HepG2 (cell line): ENCODE results near the gene SULT4A1.

Experiments used
- CC2D1A ChIP-seq: sonication (generic); formaldehyde crosslinking; IDR thresholded peaks from 2 replicates; pipeline ENCODE4 v1.8.1; 2023; ENCODE audit warnings: mild to moderate bottlenecking, missing genetic modification reagents
- EP300 ChIP-seq, 3 experiments: sonication (generic) in 1 of 3; formaldehyde crosslinking in 1 of 3; IDR thresholded peaks; 2 replicates each; pipeline versions ENCODE4 v1.5.1 to v1.6.1; 2011 to 2020; ENCODE audit warnings: low read depth in 2 of 3, low read length in 2 of 3, borderline replicate concordance in 1 of 3, improper control_type of control experiment in 1 of 3, mild to moderate bottlenecking in 1 of 3, missing genetic modification reagents in 1 of 3, moderate library complexity in 1 of 3
- KLF13 ChIP-seq: sonication (generic); formaldehyde crosslinking; IDR thresholded peaks from 2 replicates; pipeline ENCODE4 v1.4.0; 2020; ENCODE audit warnings: mild to moderate bottlenecking, missing genetic modification reagents
- ONECUT2 ChIP-seq: sonication (generic); formaldehyde crosslinking; IDR thresholded peaks from 2 replicates; pipeline ENCODE4 v1.4.0; 2020; ENCODE audit warnings: missing genetic modification reagents
- PATZ1 ChIP-seq: sonication (generic); formaldehyde crosslinking; IDR thresholded peaks from 2 replicates; pipeline ENCODE4 v1.4.0; 2020; ENCODE audit warnings: missing genetic modification reagents
- RAD51 ChIP-seq: fragments of 450-650 bp; IDR thresholded peaks from 2 replicates; pipeline ENCODE4 v1.6.1; 2016; ENCODE audit warnings: borderline replicate concordance
- SP1 ChIP-seq, 2 experiments: fragments of 450-650 bp in 1 of 2; sonication (generic) in 1 of 2; formaldehyde crosslinking in 1 of 2; IDR thresholded peaks; 2 replicates each; pipeline versions ENCODE4 v1.4.0 to v1.6.1; 2016 to 2020; ENCODE audit warnings: missing genetic modification reagents in 1 of 2
- TAF1 ChIP-seq: sonication (generic); formaldehyde crosslinking; IDR thresholded peaks from 2 replicates; pipeline ENCODE4 v1.4.0; 2020; ENCODE audit warnings: missing genetic modification reagents
- ZMAT3 ChIP-seq: sonication (generic); formaldehyde crosslinking; conservative IDR thresholded peaks from 2 replicates; pipeline ENCODE4 v1.7.0; 2021; ENCODE audit warnings: missing genetic modification reagents
- ZNF83 ChIP-seq: sonication (generic); formaldehyde crosslinking; IDR thresholded peaks from 2 replicates; pipeline ENCODE4 v1.4.0; 2020; ENCODE audit warnings: missing genetic modification reagents, mild to moderate bottlenecking, borderline replicate concordance
- TF ChIP-seq, protein P1 (sequence below): sonication (generic); formaldehyde crosslinking; IDR thresholded peaks from 2 replicates; pipeline ENCODE4 v1.5.0; 2020; ENCODE audit warnings: mild to moderate bottlenecking, missing genetic modification reagents, moderate library complexity

DNA sequence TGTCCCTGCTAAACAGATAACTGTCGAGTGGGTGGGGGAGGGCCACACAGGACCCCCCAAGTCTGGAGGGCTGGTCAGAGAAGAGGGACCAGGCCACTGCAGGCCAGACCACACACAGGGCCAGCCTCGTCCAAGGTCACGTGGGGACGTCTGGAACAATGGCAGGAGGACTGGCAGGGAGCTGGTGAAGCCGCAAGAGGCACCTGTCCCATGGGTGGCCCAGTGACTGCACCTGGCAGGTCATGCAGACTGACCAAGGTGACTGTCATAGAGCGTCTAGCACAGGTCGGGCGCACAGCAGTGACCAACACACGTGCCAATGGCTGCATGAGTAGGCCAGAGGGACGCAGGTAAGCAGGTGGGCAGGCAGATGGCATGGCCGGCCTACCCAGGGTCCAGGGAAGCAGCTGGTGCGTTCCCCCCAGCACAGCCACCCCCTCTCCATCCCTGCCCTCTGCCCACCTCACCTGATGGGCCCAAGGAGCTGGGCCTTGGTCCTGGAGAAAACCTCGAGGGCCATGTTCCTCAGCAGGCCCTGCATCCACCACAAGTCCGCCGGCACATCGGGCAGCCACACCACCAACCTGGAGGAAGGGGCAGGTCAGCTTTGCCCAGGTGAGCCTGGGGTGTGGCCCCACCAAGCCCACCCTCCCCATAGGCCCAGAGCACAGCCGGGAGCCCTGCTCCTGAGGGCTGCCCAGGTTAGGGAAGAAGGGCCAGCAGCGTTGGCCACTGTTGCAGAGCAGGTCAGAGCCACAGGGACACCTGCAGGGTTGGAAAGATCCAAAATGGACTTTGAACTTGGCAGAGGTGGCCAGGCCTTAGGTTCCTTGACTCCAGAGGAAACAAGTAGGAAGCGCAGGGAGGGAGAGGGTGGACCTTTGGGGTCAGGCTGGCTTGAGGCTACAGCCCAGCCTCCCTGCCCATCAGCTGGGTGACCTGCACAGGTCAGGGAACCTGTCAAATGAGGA lies 19.1 kb upstream of the SULT4A1 start:
- no peak for TF ChIP-seq TAF1 (CRISPR knock-in tag)
- no peak for TF ChIP-seq EP300 (IDR thresholded peaks at IDR 0.05; ENCODE audit: low read depth in 2 of 2, low read length in 2 of 2)
- no peak for TF ChIP-seq EP300 (CRISPR knock-in tag; IDR thresholded peaks at IDR 0.05; ENCODE audit: borderline replicate concordance)
- TF ChIP-seq PATZ1 (CRISPR knock-in tag): no peak
- TF ChIP-seq, protein P1, sequence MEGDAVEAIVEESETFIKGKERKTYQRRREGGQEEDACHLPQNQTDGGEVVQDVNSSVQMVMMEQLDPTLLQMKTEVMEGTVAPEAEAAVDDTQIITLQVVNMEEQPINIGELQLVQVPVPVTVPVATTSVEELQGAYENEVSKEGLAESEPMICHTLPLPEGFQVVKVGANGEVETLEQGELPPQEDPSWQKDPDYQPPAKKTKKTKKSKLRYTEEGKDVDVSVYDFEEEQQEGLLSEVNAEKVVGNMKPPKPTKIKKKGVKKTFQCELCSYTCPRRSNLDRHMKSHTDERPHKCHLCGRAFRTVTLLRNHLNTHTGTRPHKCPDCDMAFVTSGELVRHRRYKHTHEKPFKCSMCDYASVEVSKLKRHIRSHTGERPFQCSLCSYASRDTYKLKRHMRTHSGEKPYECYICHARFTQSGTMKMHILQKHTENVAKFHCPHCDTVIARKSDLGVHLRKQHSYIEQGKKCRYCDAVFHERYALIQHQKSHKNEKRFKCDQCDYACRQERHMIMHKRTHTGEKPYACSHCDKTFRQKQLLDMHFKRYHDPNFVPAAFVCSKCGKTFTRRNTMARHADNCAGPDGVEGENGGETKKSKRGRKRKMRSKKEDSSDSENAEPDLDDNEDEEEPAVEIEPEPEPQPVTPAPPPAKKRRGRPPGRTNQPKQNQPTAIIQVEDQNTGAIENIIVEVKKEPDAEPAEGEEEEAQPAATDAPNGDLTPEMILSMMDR (CRISPR knock-in tag): no peak
- TF ChIP-seq ZMAT3 (CRISPR knock-in tag): no peak
- TF ChIP-seq ZNF83 (CRISPR knock-in tag): no peak
- TF ChIP-seq ONECUT2 (CRISPR knock-in tag): no peak
- no peak for TF ChIP-seq SP1 (IDR thresholded peaks at IDR 0.05)
- no peak for TF ChIP-seq SP1 (CRISPR knock-in tag; IDR thresholded peaks at IDR 0.05)
- TF ChIP-seq KLF13 (CRISPR knock-in tag): no peak
- TF ChIP-seq RAD51: no peak
- no peak for TF ChIP-seq CC2D1A (CRISPR knock-in tag)
